Left ventricle myocardium inferior (tissue), 1 donor: Measurements from ENCODE around the gene EDARADD. TPM values are rescaled to one million over a fixed set of nuclear protein-coding genes. Genes with fewer than 3 reads are reported as not detected.
"Not testable (repeated sequence)": the region's sequence is repeated elsewhere in the genome, so short reads cannot be mapped to it uniquely, and the experiment has no call there.

Experiments used
- DNase-seq: peaks from one replicate; pipeline ENCODE4 v3.0.0-alpha.2; 2020
- H3K27ac ChIP-seq: fragments of 200-600 bp; replicated peaks from 2 replicates; pipeline ENCODE4 v1.8.0; 2021
- H3K27me3 ChIP-seq: fragments of 200-600 bp; 2 replicates; pipeline ENCODE4 v1.8.0; 2021; ENCODE audit warnings: low read depth
- H3K36me3 ChIP-seq: fragments of 200-600 bp; 2 replicates; pipeline ENCODE4 v1.8.0; 2021
- H3K4me1 ChIP-seq: fragments of 200-600 bp; 2 replicates; pipeline ENCODE4 v1.8.0; 2021
- H3K4me3 ChIP-seq: fragments of 200-600 bp; 2 replicates; pipeline ENCODE4 v1.8.0; 2021; ENCODE audit warnings: mild to moderate bottlenecking, moderate library complexity
- H3K9me3 ChIP-seq: fragments of 200-600 bp; replicated peaks from 2 replicates; pipeline ENCODE4 v1.8.0; 2021
- intact Hi-C: fragments of 100-400 bp; cut with micrococcal nuclease; formaldehyde crosslinking; loops from one replicate; pipeline ENCODE4 v1.11.0; 2022
- total RNA-seq: library from RNA; stranded (reverse); fragmentation: NEBNext Ultra II Directional; extraction: Animal tissue kit (Norgen Biotek cat#: 25700); gene quantifications from one replicate; pipeline ENCODE4 v1.2.1, GENCODE V29; 2021
- TF ChIP-seq, protein P1 (sequence below): fragments of 200-600 bp; IDR thresholded peaks from 2 replicates; pipeline ENCODE4 v1.8.0; 2021; ENCODE audit warnings: antibody characterized with exemption, mild to moderate bottlenecking, borderline replicate concordance
- donor health status: DM: no; HTN: yes; CAD: no; lungs with severe emphysema.

The EDARADD gene
- total RNA-seq, 1 donor from 2014 or later = 1.4 TPM

DNA sequence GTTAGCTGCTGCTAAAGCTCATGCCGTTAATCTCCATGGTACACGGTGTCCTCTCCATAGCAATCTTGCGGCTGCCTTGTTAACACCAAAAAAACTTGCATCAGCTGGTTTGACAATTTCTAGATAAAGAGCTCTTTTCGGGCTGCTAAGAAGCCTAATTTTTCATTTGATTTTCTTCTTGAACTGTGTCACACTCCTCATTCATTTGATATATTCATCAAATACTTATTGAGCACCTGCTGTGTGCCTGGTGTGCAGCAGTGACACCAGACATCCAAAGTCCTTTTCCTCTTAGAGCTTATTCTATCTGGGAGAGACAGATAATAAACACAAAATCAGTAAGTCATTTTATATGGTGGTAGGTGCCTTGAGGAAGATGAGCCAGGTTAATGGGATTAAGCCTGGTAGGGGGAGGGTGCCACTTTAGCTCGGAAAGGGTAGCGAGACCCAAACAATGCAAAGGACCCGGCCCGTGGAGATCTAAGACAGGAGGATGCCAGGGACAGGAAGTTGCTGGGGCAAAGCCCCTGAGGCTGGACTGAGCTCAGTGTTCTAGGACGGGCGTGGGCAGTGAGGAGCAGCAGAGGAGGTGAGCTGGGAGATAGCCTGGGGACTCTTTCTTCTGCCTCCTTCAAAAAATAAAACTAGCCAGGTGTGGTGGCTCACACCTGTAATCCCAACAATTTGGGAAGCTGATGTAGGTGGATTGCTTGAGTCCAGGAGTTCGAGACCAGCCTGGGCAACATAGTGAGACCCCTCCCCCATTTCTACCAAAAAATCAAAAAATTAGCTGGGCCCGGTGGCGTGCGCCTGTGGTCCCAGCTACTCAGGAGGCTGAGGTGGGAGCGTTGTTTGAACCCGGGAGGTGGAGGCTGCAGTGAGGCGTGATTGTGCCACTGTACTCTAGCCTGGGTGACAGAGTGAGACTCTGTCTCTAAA lies 79.0 kb downstream of the EDARADD start:
- TF ChIP-seq, protein P1, sequence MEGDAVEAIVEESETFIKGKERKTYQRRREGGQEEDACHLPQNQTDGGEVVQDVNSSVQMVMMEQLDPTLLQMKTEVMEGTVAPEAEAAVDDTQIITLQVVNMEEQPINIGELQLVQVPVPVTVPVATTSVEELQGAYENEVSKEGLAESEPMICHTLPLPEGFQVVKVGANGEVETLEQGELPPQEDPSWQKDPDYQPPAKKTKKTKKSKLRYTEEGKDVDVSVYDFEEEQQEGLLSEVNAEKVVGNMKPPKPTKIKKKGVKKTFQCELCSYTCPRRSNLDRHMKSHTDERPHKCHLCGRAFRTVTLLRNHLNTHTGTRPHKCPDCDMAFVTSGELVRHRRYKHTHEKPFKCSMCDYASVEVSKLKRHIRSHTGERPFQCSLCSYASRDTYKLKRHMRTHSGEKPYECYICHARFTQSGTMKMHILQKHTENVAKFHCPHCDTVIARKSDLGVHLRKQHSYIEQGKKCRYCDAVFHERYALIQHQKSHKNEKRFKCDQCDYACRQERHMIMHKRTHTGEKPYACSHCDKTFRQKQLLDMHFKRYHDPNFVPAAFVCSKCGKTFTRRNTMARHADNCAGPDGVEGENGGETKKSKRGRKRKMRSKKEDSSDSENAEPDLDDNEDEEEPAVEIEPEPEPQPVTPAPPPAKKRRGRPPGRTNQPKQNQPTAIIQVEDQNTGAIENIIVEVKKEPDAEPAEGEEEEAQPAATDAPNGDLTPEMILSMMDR = no peak
- Histone ChIP-seq H3K4me3 (no peak overlapping the region), H3K9me3 (no peaks in the 10 kb centered on the region), H3K4me1 (peaks cover 15% of the 10 kb centered on the region), H3K27me3 (no peaks in the 10 kb centered on the region), H3K36me3 (no peaks in the 10 kb centered on the region), H3K27ac (no peak overlapping the region)
- intact Hi-C loops = no loop called here
- DNase-seq = no peak

DNA sequence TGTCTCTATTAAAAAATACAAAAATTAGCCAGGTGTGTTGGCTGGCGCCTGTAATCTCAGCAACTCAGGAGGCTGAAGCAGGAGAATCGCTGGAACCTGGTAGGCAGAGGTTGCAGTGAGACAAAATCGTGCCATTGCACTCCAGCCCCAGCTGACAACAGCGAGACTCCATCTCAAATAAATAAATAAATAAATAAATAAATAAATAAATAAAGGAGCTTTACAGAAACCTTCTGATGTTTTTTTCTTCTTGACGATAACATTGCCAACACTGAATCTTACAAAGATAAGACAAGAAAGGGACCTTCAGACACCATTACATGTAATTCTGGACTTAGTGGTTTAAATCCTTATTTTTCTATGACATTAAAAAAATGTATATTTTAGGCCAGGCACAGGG lies 81.9 kb downstream of the EDARADD start:
- Histone ChIP-seq H3K4me1 (peaks cover 15% of the 10 kb centered on the region), H3K27ac (no peak overlapping the region), H3K9me3 (no peaks in the 10 kb centered on the region), H3K27me3 (no peaks in the 10 kb centered on the region), H3K4me3 (no peak overlapping the region), H3K36me3 (no peaks in the 10 kb centered on the region)
- TF ChIP-seq, protein P1 = no peak
- no peak for DNase-seq
- intact Hi-C loops = no loop called here

DNA sequence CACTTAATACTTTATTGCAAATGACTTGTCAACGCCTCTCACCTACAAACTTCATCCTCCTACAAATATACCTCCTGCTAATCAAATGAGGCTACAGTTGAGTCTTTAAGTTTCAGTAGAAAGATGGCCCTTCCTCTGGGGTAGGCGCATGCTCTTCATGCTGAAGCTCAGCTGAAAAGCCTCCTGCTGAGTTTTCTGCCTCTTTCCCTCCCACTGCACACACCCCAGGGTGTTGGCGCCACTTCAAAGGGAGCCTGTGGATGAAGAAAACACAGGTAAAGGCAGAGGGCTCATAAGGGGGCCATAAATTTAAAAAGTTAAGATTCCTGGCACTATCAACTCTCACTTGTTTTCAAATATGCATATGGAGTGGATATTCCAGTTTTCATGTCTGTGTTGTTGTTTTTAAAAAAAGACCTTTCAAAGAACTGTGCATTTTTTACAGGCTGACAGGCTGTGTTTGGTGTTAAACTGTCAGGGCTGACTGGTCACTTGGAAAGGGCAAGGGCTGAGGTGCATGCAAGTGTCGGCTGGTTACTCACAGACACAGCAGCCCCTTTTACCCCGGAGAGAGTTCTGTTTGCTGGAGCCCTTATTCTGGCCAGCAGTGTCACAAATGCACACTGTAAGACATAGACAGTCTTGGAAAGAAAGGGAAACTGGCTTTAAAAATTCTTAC lies 86.8 kb downstream of the EDARADD start:
- H3K4me3 ChIP-seq = no peak overlapping the region
- intact Hi-C loops = no loop called here
- H3K27ac ChIP-seq = no peak overlapping the region
- H3K9me3 ChIP-seq = no peaks in the 10 kb centered on the region
- H3K27me3 ChIP-seq = no peaks in the 10 kb centered on the region
- TF ChIP-seq, protein P1 = no peak
- DNase-seq = no peak
- no peaks in the 10 kb centered on the region for H3K4me1 ChIP-seq
- H3K36me3 ChIP-seq = no peaks in the 10 kb centered on the region

DNA sequence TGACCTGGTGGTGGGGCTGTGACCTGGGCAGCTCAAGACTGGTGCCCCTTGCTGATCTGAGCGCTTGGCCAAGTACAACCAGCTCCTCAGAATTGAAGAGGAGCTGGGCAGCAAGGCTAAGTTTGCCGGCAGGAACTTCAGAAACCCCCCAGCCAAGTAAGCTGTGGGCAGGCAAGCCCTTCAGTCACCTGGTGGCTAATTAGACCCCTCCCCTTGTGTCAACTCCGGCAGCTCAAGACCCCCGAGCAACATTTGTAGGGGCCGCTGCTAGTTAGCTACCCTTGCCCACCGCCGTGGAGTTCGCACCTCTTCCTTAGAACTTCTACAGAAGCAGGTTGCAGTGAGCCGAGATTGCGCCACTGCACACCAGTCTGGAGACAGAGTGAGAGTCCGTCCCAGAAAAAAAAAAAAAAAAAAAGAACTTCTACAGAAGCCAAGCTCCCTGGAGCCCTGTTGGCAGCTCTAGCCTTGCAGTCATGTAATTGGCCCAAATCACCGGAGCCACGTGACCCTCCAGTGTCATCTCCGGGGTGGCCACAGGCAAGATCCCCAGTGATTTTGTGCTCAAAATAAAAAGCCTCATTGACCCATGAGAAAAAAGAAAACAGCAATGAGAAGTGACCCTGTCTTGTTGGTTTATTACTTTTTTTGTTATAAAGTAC lies 90.4 kb downstream of the EDARADD start:
- intact Hi-C loops = no loop called here
- H3K36me3 ChIP-seq = no peaks in the 10 kb centered on the region
- no peak for DNase-seq
- no peaks in the 10 kb centered on the region for H3K27me3 ChIP-seq
- TF ChIP-seq, protein P1 = no peak
- H3K9me3 ChIP-seq = no peaks in the 10 kb centered on the region
- H3K4me1 ChIP-seq = no peaks in the 10 kb centered on the region
- no peak overlapping the region for H3K27ac ChIP-seq
- no peak overlapping the region for H3K4me3 ChIP-seq

DNA sequence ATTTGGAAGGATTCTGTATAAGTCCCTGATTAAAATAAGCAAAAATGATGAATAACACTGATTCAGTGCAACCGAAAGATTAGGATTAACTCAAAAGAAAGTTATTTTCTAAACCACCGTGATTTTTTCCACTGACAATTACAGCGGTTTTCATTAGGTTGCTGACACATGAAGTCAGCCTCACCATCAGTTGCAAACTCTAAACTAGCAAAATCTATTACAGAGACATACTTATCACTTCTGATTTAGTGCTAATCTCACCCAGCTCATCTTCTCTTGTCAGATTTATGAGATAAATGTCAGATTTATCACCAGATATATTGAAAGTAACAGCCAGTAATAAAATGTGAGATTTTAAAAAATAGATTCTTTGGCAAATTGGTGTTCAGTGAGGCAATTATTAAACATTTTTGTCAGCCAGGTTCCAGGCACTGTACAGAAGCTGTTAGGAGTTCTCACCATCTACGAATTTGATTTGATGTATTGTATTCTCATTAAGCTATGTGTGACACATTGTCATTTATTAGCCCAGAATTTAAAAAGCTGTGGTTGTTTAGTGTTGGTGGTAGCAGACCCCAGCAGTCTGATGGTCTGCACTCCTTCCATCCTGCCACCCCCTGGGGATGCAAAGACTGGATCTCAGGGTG lies 92.4 kb downstream of the EDARADD start:
- no peak for DNase-seq
- Histone ChIP-seq H3K36me3 (no peaks in the 10 kb centered on the region), H3K27me3 (no peaks in the 10 kb centered on the region), H3K4me1 (peaks cover 8% of the 10 kb centered on the region), H3K27ac (no peak overlapping the region), H3K9me3 (no peaks in the 10 kb centered on the region), H3K4me3 (no peak overlapping the region)
- intact Hi-C loops = no loop called here
- TF ChIP-seq, protein P1 = no peak

DNA sequence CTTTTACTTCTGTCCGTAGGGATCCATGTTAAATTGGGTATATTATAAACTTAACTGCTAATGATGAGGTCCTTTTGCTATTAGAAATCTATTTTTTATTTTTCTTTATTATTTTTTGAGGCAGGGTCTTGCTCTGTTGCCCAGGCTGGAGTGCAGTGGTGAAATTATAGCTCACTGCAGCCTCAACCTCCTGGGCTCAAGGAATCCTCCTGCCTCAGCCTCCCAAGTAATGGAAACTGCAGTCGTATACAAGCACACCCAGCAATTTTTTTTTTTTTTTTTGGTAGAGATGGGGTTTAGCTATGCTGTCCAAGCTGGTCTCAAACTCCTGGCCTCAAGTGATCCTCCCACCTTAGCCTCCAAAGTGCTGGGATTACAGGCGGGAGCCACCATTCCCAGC lies 95.1 kb downstream of the EDARADD start:
- H3K27me3 ChIP-seq, H3K36me3 ChIP-seq, H3K4me3 ChIP-seq, DNase-seq, H3K27ac ChIP-seq, intact Hi-C loops, H3K9me3 ChIP-seq: not testable (repeated sequence)
- peaks cover 10% of the 10 kb centered on the region for H3K4me1 ChIP-seq
